ENCODE measurements around the gene SP5.

The SP5 gene

DNA sequence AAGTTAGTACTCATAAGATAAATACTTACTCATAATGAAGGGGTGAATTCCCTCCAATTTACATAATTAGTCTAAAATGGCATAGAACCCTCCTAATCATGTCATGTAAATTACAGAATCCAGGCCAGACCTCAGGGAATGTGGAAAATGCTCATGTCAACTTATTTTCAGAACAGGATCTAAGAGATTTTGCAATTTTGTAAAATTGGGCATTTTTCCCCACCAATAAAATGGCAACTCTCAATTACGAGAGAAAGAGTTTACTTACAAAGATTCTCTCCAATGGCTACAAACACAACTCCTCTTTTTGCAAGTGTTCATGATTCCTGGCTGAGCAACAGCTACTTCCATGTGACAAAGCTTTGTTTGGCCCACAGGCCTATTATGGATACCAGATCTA, 33.8 kb upstream of the SP5 start:
- no peak overlapping the region for H3K27ac ChIP-seq
- H3K27me3 ChIP-seq = no peaks in the 10 kb centered on the region
- no peak overlapping the region for H3K4me2 ChIP-seq
- no peak overlapping the region for H3K4me3 ChIP-seq
- H3K9me3 ChIP-seq (replicated peaks in 1 of 11) = no peaks in the 10 kb centered on the region
- H4K20me1 ChIP-seq = no peaks in the 10 kb centered on the region
- no peak for TF ChIP-seq Cebpa-rat (IDR thresholded peaks at IDR 0.05)
- H3K4me1 ChIP-seq = no peaks in the 10 kb centered on the region
- H3K9ac ChIP-seq = no peak overlapping the region
- no peaks in the 10 kb centered on the region for H3K36me3 ChIP-seq

DNA sequence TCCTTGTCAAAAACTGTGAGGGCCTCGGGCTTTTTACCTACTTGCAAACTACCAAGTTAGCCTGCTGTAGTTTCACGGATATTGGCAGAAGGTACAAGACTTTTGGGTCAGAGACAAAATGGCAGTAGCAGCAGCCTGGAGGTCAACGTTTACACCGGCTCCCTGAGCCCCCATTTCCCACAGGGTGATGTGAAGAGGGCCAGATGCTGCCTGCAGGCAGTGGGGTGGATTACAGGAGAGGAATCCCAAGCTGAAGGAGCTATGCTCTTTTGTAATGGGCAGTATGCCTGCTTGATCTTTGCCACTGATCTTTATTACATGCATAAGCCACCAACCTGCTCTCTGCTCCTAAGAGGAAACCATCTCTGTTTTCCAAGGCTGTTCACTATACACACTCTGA, 29.5 kb upstream of the SP5 start:
- H3K9me3 ChIP-seq (replicated peaks in 1 of 11) = no peaks in the 10 kb centered on the region
- H3K27me3 ChIP-seq = no peaks in the 10 kb centered on the region
- H3K4me1 ChIP-seq = no peaks in the 10 kb centered on the region
- no peak overlapping the region for H3K4me3 ChIP-seq
- H4K20me1 ChIP-seq = no peaks in the 10 kb centered on the region
- no peak overlapping the region for H3K9ac ChIP-seq
- no peak overlapping the region for H3K4me2 ChIP-seq
- no peak for TF ChIP-seq Cebpa-rat (IDR thresholded peaks at IDR 0.05)
- H3K36me3 ChIP-seq = no peaks in the 10 kb centered on the region
- no peak overlapping the region for H3K27ac ChIP-seq

DNA sequence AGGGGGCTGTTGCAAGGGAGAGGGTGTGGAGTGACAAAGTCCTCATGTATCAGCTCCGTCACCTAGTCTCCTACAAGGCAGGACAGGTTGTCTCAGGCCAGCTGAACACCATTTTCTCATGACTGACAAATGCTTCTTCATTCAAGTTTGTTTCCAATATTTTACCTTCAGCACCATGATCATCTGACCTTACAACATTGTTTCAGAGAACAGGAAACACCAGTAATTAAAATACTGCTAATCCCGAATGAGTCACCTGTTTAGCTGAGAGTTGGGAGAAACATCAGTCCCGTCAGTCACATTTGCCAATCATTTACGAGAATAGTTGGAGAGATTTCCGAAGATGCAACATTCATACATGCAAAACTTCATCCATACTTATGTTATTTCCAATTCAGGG, 25.7 kb upstream of the SP5 start:
- no peaks in the 10 kb centered on the region for H3K9me3 ChIP-seq (replicated peaks in 1 of 11)
- TF ChIP-seq Cebpa-rat (IDR thresholded peaks at IDR 0.05) = no peak
- no peaks in the 10 kb centered on the region for H4K20me1 ChIP-seq
- H3K36me3 ChIP-seq = no peaks in the 10 kb centered on the region
- no peak overlapping the region for H3K9ac ChIP-seq
- H3K4me3 ChIP-seq = no peak overlapping the region
- H3K4me1 ChIP-seq = no peaks in the 10 kb centered on the region
- H3K4me2 ChIP-seq = no peak overlapping the region
- no peak overlapping the region for H3K27ac ChIP-seq
- no peaks in the 10 kb centered on the region for H3K27me3 ChIP-seq

DNA sequence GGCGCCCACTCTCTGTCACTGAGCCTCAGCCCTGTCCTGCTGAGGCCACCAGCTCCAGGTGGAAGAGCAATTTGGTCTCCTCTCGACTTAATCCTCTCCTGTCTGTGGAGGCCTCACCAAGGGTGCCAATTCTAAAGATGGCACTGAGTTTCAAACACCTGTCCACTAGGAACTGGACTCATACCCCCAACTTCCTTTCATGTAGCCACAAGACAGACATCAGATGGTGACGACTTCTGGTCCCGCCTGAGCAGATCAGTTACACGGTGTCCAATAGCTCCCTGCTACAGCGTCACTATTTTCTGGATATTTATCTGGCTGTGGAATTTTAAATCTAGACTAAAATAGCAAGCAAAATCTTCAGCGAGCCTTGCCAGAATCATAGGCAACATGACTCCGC, 24.5 kb upstream of the SP5 start:
- no peaks in the 10 kb centered on the region for H4K20me1 ChIP-seq
- H3K36me3 ChIP-seq = no peaks in the 10 kb centered on the region
- no peak for TF ChIP-seq Cebpa-rat (IDR thresholded peaks at IDR 0.05)
- H3K27ac ChIP-seq = no peak overlapping the region
- no peak overlapping the region for H3K4me3 ChIP-seq
- 0 out of 20 replicates have a peak, but pooled peaks cover 0 to 3% (median 0%) of the 10 kb centered on the region in 10 experiments for H3K4me1 ChIP-seq
- no peaks in the 10 kb centered on the region for H3K9me3 ChIP-seq (replicated peaks in 1 of 11)
- no peaks in the 10 kb centered on the region for H3K27me3 ChIP-seq
- H3K9ac ChIP-seq = no peak overlapping the region
- no peak overlapping the region for H3K4me2 ChIP-seq

DNA sequence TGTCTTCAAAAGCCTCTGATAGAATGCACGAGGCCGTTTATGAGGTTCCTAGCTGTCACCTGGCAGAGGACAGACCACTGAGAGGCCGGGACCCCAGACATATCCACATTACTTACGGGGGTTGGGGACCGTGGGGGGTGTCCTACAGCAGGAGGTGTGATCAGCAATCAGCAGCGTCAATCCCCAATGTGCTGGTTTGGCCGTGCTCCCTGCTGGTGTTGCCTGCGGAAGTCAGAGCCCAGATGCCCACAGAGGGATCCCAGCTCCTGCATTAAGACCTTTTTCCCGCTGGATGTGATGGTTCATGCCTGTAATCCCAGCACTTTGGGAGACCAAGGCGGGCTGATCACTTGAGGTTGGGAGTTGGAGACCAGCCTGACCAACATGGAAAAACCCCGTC, 20.8 kb upstream of the SP5 start:
- Histone ChIP-seq H3K27ac (no peak overlapping the region), H3K9me3 (replicated peaks in 1 of 11) (no peaks in the 10 kb centered on the region), H3K4me3 (no peak overlapping the region), H3K4me1 (0 out of 20 replicates have a peak, but pooled peaks cover 0 to 3% (median 0%) of the 10 kb centered on the region in 10 experiments), H3K4me2 (no peak overlapping the region), H3K9ac (no peak overlapping the region), H3K27me3 (no peaks in the 10 kb centered on the region), H4K20me1 (no peaks in the 10 kb centered on the region), H3K36me3 (no peaks in the 10 kb centered on the region)
- TF ChIP-seq Cebpa-rat (IDR thresholded peaks at IDR 0.05) = no peak

DNA sequence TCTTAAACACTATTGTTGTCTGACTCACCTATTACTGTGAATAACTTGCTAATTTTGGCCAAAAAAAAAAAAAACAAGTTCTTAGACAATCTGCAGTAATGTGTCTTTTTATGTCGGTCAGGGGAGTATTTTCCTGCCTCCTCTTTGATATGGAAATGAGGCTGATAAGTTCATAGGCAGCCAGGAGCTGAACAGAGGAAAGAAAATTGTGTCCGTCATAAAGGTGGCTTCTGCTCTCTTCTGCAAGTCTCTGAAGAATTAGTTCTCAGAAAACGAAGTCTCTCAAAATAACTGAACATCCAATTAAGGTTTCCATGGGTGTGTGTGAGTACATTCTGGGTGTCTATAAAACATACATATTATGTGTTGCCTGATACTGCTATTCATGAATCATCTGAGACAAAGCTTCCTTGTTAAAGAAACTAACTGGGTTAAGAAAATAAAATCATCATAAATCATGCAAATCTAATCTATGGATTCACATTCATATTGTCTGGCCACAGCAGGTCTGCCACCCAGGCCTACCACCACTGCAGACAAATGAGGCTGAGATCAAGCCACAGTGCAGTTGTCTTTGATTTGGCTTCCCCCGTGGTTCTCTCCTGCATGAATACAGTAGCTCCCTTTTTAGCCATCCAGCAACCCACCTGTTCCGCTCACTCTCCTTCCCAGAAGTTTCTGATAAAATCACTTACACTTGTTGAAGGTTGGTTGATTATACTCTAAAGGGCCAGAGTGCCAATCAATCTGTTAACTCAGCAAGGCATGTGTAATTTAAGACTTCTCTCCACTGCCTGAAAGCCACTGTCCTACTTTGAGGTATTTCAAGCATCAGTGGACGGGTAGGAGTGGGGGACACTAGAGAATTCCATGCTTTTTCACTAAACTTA, 19.4 kb upstream of the SP5 start:
- Histone ChIP-seq H3K4me2 (no peak overlapping the region), H3K9ac (no peak overlapping the region), H3K4me1 (0 out of 20 replicates have a peak, but pooled peaks cover 0 to 3% (median 0%) of the 10 kb centered on the region in 10 experiments), H4K20me1 (no peaks in the 10 kb centered on the region), H3K4me3 (no peak overlapping the region), H3K36me3 (no peaks in the 10 kb centered on the region), H3K9me3 (replicated peaks in 1 of 11) (no peaks in the 10 kb centered on the region), H3K27ac (no peak overlapping the region), H3K27me3 (no peaks in the 10 kb centered on the region)
- no peak for TF ChIP-seq Cebpa-rat (IDR thresholded peaks at IDR 0.05)

DNA sequence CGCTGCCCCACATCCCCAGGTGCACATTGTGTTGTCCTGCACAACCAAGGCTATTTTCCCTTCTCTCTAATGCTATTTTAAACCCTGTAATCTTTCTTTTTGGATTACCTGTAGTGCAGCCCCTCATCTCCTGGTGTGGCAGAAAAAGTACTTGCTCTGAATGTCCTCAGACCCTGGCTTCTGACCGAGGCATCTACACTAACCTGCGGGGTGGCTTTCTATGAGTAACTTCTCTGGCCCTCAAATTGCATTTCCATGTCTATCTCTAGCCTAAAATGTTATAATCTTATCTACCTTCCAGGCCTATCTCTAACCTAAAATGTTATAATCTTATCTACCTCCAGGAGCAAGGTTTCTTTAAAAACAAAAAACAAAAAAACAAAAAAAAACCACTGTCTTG, 18.2 kb upstream of the SP5 start:
- Histone ChIP-seq H3K36me3 (no peaks in the 10 kb centered on the region), H3K27me3 (no peaks in the 10 kb centered on the region), H3K9me3 (replicated peaks in 1 of 11) (peaks cover 0 to 2% (median 0%) of the 10 kb centered on the region in 11 experiments; a peak in 4 of 22 replicates), H4K20me1 (no peaks in the 10 kb centered on the region), H3K27ac (no peak overlapping the region), H3K4me1 (0 out of 20 replicates have a peak, but pooled peaks cover 0 to 3% (median 0%) of the 10 kb centered on the region in 10 experiments), H3K4me3 (no peak overlapping the region), H3K4me2 (no peak overlapping the region), H3K9ac (no peak overlapping the region)
- TF ChIP-seq Cebpa-rat (IDR thresholded peaks at IDR 0.05) = no peak

DNA sequence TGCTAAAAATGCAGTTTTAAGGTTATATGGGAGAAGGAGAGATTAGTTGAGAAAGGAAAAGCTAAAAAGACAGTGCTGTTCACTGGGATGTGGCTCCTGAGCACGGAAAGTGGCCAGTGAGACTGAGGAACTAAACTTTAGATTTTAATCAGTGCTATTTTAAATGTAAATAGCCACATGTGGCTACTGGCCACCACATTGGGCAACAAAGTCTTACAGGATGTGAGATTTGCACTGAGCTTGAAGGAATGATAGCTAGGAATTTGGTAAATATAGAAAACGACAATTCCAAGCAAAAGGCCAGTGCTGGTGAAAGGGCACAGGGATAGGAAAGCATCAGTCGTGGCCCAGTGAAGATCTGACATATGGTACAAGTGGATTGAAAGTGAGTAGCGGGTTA, 14.1 kb upstream of the SP5 start:
- Histone ChIP-seq H3K27me3 (no peaks in the 10 kb centered on the region), H3K4me3 (no peak overlapping the region), H3K4me1 (peaks cover 0 to 11% (median 0%) of the 10 kb centered on the region in 10 experiments; a peak in 4 of 20 replicates), H3K36me3 (no peaks in the 10 kb centered on the region), H3K4me2 (no peak overlapping the region), H3K9ac (no peak overlapping the region), H3K27ac (no peak overlapping the region), H4K20me1 (no peaks in the 10 kb centered on the region), H3K9me3 (replicated peaks in 1 of 11) (peaks cover 10 to 22% (median 13%) of the 10 kb centered on the region in 11 experiments; a peak in 17 of 22 replicates)
- no peak for TF ChIP-seq Cebpa-rat (IDR thresholded peaks at IDR 0.05)

DNA sequence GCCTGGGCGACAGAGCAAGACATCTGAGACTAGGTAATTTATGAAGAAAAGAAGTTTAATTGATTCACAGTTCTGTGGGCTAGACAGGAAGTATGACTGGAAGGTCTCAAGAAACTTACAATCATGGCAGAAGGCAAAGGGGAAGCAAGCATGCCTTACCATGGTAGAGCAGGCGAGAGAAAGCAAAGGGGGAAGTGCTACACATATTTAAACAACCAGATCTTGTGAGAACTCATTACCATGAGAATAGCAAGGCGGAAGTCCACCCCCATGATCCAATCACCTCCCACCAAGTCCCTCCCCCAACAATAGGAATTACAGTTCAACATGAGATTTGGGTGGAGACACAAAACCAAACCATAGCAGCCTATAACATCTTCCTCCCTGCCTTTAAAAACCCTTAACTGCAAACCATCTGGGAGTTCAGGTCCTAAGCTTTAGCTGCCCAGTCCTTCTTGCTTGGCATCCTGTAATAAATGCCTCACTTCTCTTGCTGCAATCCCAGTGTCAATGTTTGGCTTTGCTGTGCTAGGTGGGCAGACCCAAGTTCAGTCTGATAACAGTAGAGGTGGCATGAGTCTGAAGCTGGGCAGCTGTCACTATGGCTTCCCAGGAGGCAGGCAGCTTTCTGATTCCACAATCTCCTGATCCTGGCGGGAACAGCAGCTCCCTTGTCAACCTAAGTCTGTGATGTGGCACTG, 11.2 kb upstream of the SP5 start:
- H4K20me1 ChIP-seq = no peaks in the 10 kb centered on the region
- peaks cover 0 to 23% (median 0%) of the 10 kb centered on the region in 10 experiments; a peak in 4 of 20 replicates for H3K4me1 ChIP-seq
- TF ChIP-seq Cebpa-rat (IDR thresholded peaks at IDR 0.05) = no peak
- no peak overlapping the region for H3K4me3 ChIP-seq
- peaks cover 10 to 22% (median 13%) of the 10 kb centered on the region in 11 experiments; a peak in 17 of 22 replicates for H3K9me3 ChIP-seq (replicated peaks in 1 of 11)
- H3K9ac ChIP-seq = no peak overlapping the region
- no peak overlapping the region for H3K27ac ChIP-seq
- H3K36me3 ChIP-seq = no peaks in the 10 kb centered on the region
- peak overlapping the region in 2 of 11 experiments; percentile 46 to 54; a peak in 4 of 22 replicates for H3K4me2 ChIP-seq
- peaks cover 0 to 8% (median 0%) of the 10 kb centered on the region in 11 experiments; a peak in 5 of 22 replicates for H3K27me3 ChIP-seq

Measured in BLaER1 treated with 17β-estradiol and CSF1 and Interleukin-3, amounts not matched to agents 10 nM and 100 nM (cell line).